Measurements from ENCODE around the gene DHDDS.

DNA sequence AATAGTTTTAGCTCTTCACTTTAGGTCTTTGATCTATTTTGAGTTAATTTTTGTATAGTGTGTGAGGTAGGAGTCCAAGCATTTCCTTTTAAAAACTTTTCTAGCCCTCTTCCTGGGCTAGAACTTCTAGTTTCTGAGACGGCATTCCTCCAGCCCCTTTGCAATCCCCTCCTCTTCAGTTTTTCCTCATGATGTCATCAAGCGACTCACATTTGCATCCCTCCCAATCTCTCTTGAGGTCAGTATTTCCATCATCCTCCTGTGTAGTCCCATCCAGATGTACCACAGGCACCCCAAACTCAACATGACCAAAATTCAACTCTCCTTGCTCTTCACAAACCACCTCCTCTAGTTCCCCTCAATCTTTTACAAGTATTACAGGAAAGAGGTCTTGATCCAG lies 50.8 kb downstream of the DHDDS start:
- TF ChIP-seq CTCF (IDR thresholded peaks at IDR 0.05; ENCODE audit: poor library complexity, severe bottlenecking) (no peak), EP300 (conservative IDR thresholded peaks at IDR 0.05; ENCODE audit: poor library complexity, severe bottlenecking) (no peak)
